VCaP (cell line): Measurements from ENCODE around the gene ALKBH6.

ENCODE experiments used
- H3K27ac ChIP-seq: fragments of 450-650 bp; 2 replicates; pipeline ENCODE4 v1.5.1; 2017
- CTCF ChIP-seq: fragments of 450-650 bp; conservative IDR thresholded peaks from 2 replicates; pipeline ENCODE4 v1.5.1; 2017; ENCODE audit warnings: mild to moderate bottlenecking, moderate library complexity

ALKBH6 gene

GRCh38 chr19:36027696-36028095 lies 13.7 kb upstream of the ALKBH6 start:
- TF ChIP-seq CTCF, result no peak
- H3K27ac ChIP-seq, result no peak overlapping the region

GRCh38 chr19:36026091-36026876 lies 12.3 kb upstream of the ALKBH6 start:
- TF ChIP-seq CTCF, result no peak
- no peak overlapping the region for H3K27ac ChIP-seq

GRCh38 chr19:36025541-36025940 lies 11.5 kb upstream of the ALKBH6 start:
- TF ChIP-seq CTCF, result no peak
- no peak overlapping the region for H3K27ac ChIP-seq

- TF ChIP-seq CTCF, result no peak
- H3K27ac ChIP-seq, result no peak overlapping the region
Measured at GRCh38 chr19:36023432-36023831, 9.4 kb upstream of the ALKBH6 start.

GRCh38 chr19:36019061-36019670 lies 5.2 kb upstream of the ALKBH6 start:
- TF ChIP-seq CTCF, result no peak
- no peak overlapping the region for H3K27ac ChIP-seq

GRCh38 chr19:36013280-36014011 lies 567 bp downstream of the ALKBH6 start:
- no peak for TF ChIP-seq CTCF
- H3K27ac ChIP-seq, result peak overlapping the region; percentile 76; the same call in 1 of the 2 replicates

- peak overlapping the region; percentile 97; the same call in 1 of the 2 replicates for H3K27ac ChIP-seq
- no peak for TF ChIP-seq CTCF
Measured at GRCh38 chr19:36010402-36010801, 3.6 kb downstream of the ALKBH6 start.
